H9 (cell line): Measurements from ENCODE around the gene HEYL. TPM values are rescaled to one million over a fixed set of nuclear protein-coding genes. Genes with fewer than 3 reads are reported as not detected.

Experiments used
- DNase-seq: peaks from one replicate; pipeline ENCODE4 v3.0.0-alpha.2; 2017
- H2AFZ ChIP-seq: one replicate; pipeline ENCODE4 v1.6.1; 2013; ENCODE audit warnings: mild to moderate bottlenecking, low read length, control low read depth, moderate library complexity
- H2AK5ac ChIP-seq: 2 replicates; pipeline ENCODE4 v1.6.1; 2013; ENCODE audit warnings: low read length, control low read depth, mixed read lengths; ENCODE audit not compliant: insufficient read length
- H2BK120ac ChIP-seq: one replicate; pipeline ENCODE4 v1.6.1; 2013; ENCODE audit warnings: low read depth, mild to moderate bottlenecking, low read length, control low read depth, inconsistent platforms; ENCODE audit not compliant: poor library complexity, severe bottlenecking
- H2BK12ac ChIP-seq: 2 replicates; pipeline ENCODE4 v1.6.1; 2013; ENCODE audit warnings: low read length, control low read depth, mixed read lengths, low read depth; ENCODE audit not compliant: insufficient read length
- H2BK15ac ChIP-seq: 2 replicates; pipeline ENCODE4 v1.6.1; 2013; ENCODE audit warnings: low read depth, low read length, control low read depth
- H2BK20ac ChIP-seq: one replicate; pipeline ENCODE4 v1.6.1; 2013; ENCODE audit warnings: low read depth, mild to moderate bottlenecking, low read length, control low read depth, inconsistent platforms; ENCODE audit not compliant: poor library complexity, severe bottlenecking
- H2BK5ac ChIP-seq: 2 replicates; pipeline ENCODE4 v1.6.1; 2013; ENCODE audit warnings: low read length, control low read depth, mixed read lengths; ENCODE audit not compliant: insufficient read length
- H3K14ac ChIP-seq: 2 replicates; pipeline ENCODE4 v1.6.1; 2013; ENCODE audit warnings: low read length, control low read depth; ENCODE audit not compliant: insufficient read depth
- H3K18ac ChIP-seq: 2 replicates; pipeline ENCODE4 v1.6.1; 2013; ENCODE audit warnings: low read depth, mild to moderate bottlenecking, mixed read lengths, low read length, control low read depth; ENCODE audit not compliant: insufficient read length
- H3K23ac ChIP-seq: 2 replicates; pipeline ENCODE4 v1.6.1; 2013; ENCODE audit warnings: low read length, control low read depth, mixed read lengths, low read depth; ENCODE audit not compliant: insufficient read length
- H3K23me2 ChIP-seq: 2 replicates; pipeline ENCODE4 v1.6.1; 2013; ENCODE audit warnings: low read depth, mild to moderate bottlenecking, mixed read lengths, low read length, control low read depth; ENCODE audit not compliant: insufficient read length, poor library complexity, severe bottlenecking
- H3K27ac ChIP-seq: 2 replicates; pipeline ENCODE4 v1.5.1; 2013; ENCODE audit warnings: low read length, control low read depth, mixed read lengths, low read depth; ENCODE audit not compliant: insufficient read length
- H3K27me3 ChIP-seq: 2 replicates; pipeline ENCODE4 v1.6.1; 2013; ENCODE audit warnings: low read length, control low read depth, inconsistent platforms; ENCODE audit not compliant: insufficient read depth
- H3K4ac ChIP-seq: 2 replicates; pipeline ENCODE4 v1.6.1; 2013; ENCODE audit warnings: low read depth, mild to moderate bottlenecking, control low read depth, inconsistent platforms, low read length, moderate library complexity
- H3K4me1 ChIP-seq: 2 replicates; pipeline ENCODE4 v1.6.1; 2013; ENCODE audit warnings: low read length, control low read depth, inconsistent platforms; ENCODE audit not compliant: insufficient read depth
- H3K4me2 ChIP-seq: 2 replicates; pipeline ENCODE4 v1.6.1; 2013; ENCODE audit warnings: low read length, control low read depth, mixed read lengths; ENCODE audit not compliant: insufficient read length, insufficient read depth
- H3K56ac ChIP-seq: 2 replicates; pipeline ENCODE4 v1.6.1; 2013; ENCODE audit warnings: low read depth, mild to moderate bottlenecking, mixed read lengths, low read length, control low read depth; ENCODE audit not compliant: insufficient read length
- H3K79me1 ChIP-seq: 2 replicates; pipeline ENCODE4 v1.6.1; 2013; ENCODE audit warnings: low read depth, mild to moderate bottlenecking, moderate library complexity, low read length, control low read depth, inconsistent platforms; ENCODE audit not compliant: insufficient read depth, poor library complexity, severe bottlenecking
- H3K79me2 ChIP-seq: 2 replicates; pipeline ENCODE4 v1.6.1; 2013; ENCODE audit warnings: low read length, control low read depth, inconsistent platforms; ENCODE audit not compliant: insufficient read depth
- H3K9ac ChIP-seq: 2 replicates; pipeline ENCODE4 v1.6.1; 2013; ENCODE audit warnings: low read length, control low read depth, mixed read lengths; ENCODE audit not compliant: insufficient read length; ENCODE audit errors: extremely low read depth
- H3K9me3 ChIP-seq: one replicate; pipeline ENCODE4 v1.6.1; 2013; ENCODE audit warnings: low read depth, low read length, inconsistent platforms; ENCODE audit not compliant: control insufficient read depth
- H3T11ph ChIP-seq: one replicate; pipeline ENCODE4 v1.6.1; 2013; ENCODE audit warnings: mild to moderate bottlenecking, low read length, control low read depth, inconsistent platforms
- H4K20me1 ChIP-seq: one replicate; pipeline ENCODE4 v1.6.1; 2013; ENCODE audit not compliant: control insufficient read depth, insufficient read length, insufficient read depth
- H4K5ac ChIP-seq: 2 replicates; pipeline ENCODE4 v1.6.1; 2013; ENCODE audit warnings: low read depth, mild to moderate bottlenecking, mixed read lengths, low read length, control low read depth; ENCODE audit not compliant: insufficient read length
- H4K8ac ChIP-seq: replicated peaks from 2 replicates; pipeline ENCODE4 v1.6.1; 2013; ENCODE audit warnings: low read length, control low read depth, mixed read lengths, low read depth; ENCODE audit not compliant: insufficient read length
- H4K91ac ChIP-seq: 2 replicates; pipeline ENCODE4 v1.6.1; 2013; ENCODE audit warnings: low read depth, mild to moderate bottlenecking, moderate library complexity, mixed read lengths, low read length, control low read depth; ENCODE audit not compliant: insufficient read length
- H3K27ac Mint-ChIP-seq, 3 experiments: 2 replicates in 2 of 3; 3 replicates in 1 of 3; pipeline ENCODE4 v1.8.0; 2020 to 2021; ENCODE audit warnings: mixed read lengths in 3 of 3, mild to moderate bottlenecking in 1 of 3, moderate library complexity in 1 of 3
- H3K27me3 Mint-ChIP-seq: 2 replicates; pipeline ENCODE4 v1.8.0; 2021; ENCODE audit warnings: low read depth, mild to moderate bottlenecking, moderate library complexity, mixed read lengths
- H3K36me3 Mint-ChIP-seq, 3 experiments: 2 replicates in 2 of 3; 3 replicates in 1 of 3; pipeline ENCODE4 v1.8.0; 2020 to 2021; ENCODE audit warnings: low read depth in 3 of 3, mixed read lengths in 3 of 3; ENCODE audit not compliant: insufficient read depth in 1 of 3
- H3K4me1 Mint-ChIP-seq, 2 experiments: 2 replicates each; pipeline ENCODE4 v1.8.0; 2020; ENCODE audit warnings: mixed read lengths in 2 of 2
- H3K4me3 Mint-ChIP-seq, 2 experiments: 2 replicates in 1 of 2; 3 replicates in 1 of 2; pipeline ENCODE4 v1.8.0; 2020 to 2021; ENCODE audit warnings: mild to moderate bottlenecking in 2 of 2, mixed read lengths in 2 of 2, moderate library complexity in 1 of 2
- H3K9me3 Mint-ChIP-seq, 2 experiments: 2 replicates in 1 of 2; 3 replicates in 1 of 2; pipeline ENCODE4 v1.8.0; 2020; ENCODE audit warnings: mild to moderate bottlenecking in 2 of 2, mixed read lengths in 2 of 2, moderate library complexity in 1 of 2
- CTCF ChIP-seq: fragments of 200-600 bp; sonication (generic); conservative IDR thresholded peaks from 3 replicates; pipeline ENCODE4 v1.8.0; 2021; ENCODE audit warnings: antibody characterized with exemption, mild to moderate bottlenecking
- WGBS: extraction: QIAGEN DNeasy Blood & Tissue Kit; methylation state at CpG from one replicate; pipeline ENCODE4 v1.1.7; 2013; ENCODE audit warnings: missing lambda C conversion rate, low lambda C conversion rate, mixed read lengths; ENCODE audit not compliant: insufficient read length; ENCODE audit errors: extremely low coverage; 5-methylcytosine and 5-hydroxymethylcytosine counted together
- total RNA-seq: library from RNA; stranded (reverse); gene quantifications from 2 replicates; pipeline ENCODE4 v1.2.1, GENCODE V29; 2021

Gene HEYL
- total RNA-seq, 1 experiment from 2014 or later: 1.9 TPM

GRCh38 chr1:39631361-39632322 lies 7.8 kb downstream of the HEYL start:
- no peak overlapping the region for H2BK12ac ChIP-seq
- no peak overlapping the region for H3T11ph ChIP-seq
- H3K27ac ChIP-seq: no peak overlapping the region
- no peaks in the 10 kb centered on the region for H4K20me1 ChIP-seq
- no peak overlapping the region for H2BK5ac ChIP-seq
- no peak overlapping the region for H4K5ac ChIP-seq
- no peaks in the 10 kb centered on the region for H3K9me3 ChIP-seq
- H2AFZ ChIP-seq: no peak overlapping the region
- no peak overlapping the region for H3K4me2 ChIP-seq
- WGBS: no CpG with 5 or more reads among the region's 16 CpGs
- H2BK120ac ChIP-seq: no peak overlapping the region
- H3K14ac ChIP-seq: no peak overlapping the region
- no peak overlapping the region for H3K4ac ChIP-seq
- no peak for DNase-seq
- Mint-ChIP-seq H3K36me3 (no peaks in the 10 kb centered on the region), H3K4me1 (peaks cover 16 to 18% of the 10 kb centered on the region in 2 experiments), H3K9me3 (no peaks in the 10 kb centered on the region), H3K27me3 (peaks cover 93% of the 10 kb centered on the region), H3K27ac (no peak overlapping the region), H3K4me3 (no peak overlapping the region)
- H3K27me3 ChIP-seq: peaks cover 3% of the 10 kb centered on the region; the same call in 1 of the 2 replicates
- no peak for TF ChIP-seq CTCF
- H2AK5ac ChIP-seq: no peak overlapping the region
- H3K79me1 ChIP-seq: no peaks in the 10 kb centered on the region
- H3K23me2 ChIP-seq: no peaks in the 10 kb centered on the region
- no peak overlapping the region for H4K91ac ChIP-seq
- H3K79me2 ChIP-seq: no peaks in the 10 kb centered on the region
- H2BK20ac ChIP-seq: no peak overlapping the region
- no peak overlapping the region for H3K18ac ChIP-seq
- no peak overlapping the region for H3K23ac ChIP-seq
- H2BK15ac ChIP-seq: no peak overlapping the region
- no peak overlapping the region for H3K56ac ChIP-seq
- H3K9ac ChIP-seq: no peak overlapping the region
- H4K8ac ChIP-seq: no peak overlapping the region
- peaks cover 3% of the 10 kb centered on the region; the same call in 1 of the 2 replicates for H3K4me1 ChIP-seq
